Sigmoid colon (tissue), 7 donors: ENCODE data around the gene DESI1. TPM values are rescaled to one million over a fixed set of nuclear protein-coding genes. Genes with fewer than 3 reads are reported as not detected.
"Not testable (repeated sequence)": the region's sequence is repeated elsewhere in the genome, so short reads cannot be mapped to it uniquely, and the experiment has no call there.

Experiments used
- DNase-seq: peaks from one replicate; pipeline ENCODE4 v3.0.0-alpha.2; 2019
- H3K27ac ChIP-seq, 4 donors: fragments of 200-600 bp; sonication (generic); one replicate each; pipeline ENCODE4 v1.5.1; 2016 to 2019; ENCODE audit warnings: mild to moderate bottlenecking in 1 of 4
- H3K27me3 ChIP-seq, 3 donors: fragments of 200-600 bp; sonication (generic); one replicate each; pipeline ENCODE4 v1.5.1; 2019; ENCODE audit warnings: mild to moderate bottlenecking in 1 of 3
- H3K36me3 ChIP-seq, 4 donors: fragments of 200-600 bp; sonication (generic); one replicate each; pipeline ENCODE4 v1.5.1; 2016 to 2019
- H3K4me1 ChIP-seq, 4 donors: fragments of 200-600 bp; sonication (generic); one replicate each; pipeline ENCODE4 v1.5.1; 2017 to 2019
- H3K4me3 ChIP-seq, 4 donors: fragments of 200-600 bp; sonication (generic); one replicate each; pipeline ENCODE4 v1.5.1; 2017 to 2019; ENCODE audit warnings: mild to moderate bottlenecking in 2 of 4, moderate library complexity in 1 of 4
- H3K9me3 ChIP-seq, 4 donors: fragments of 200-600 bp in 3 of 4; sonication (generic) in 3 of 4; one replicate each; pipeline versions ENCODE4 v1.5.1 to v1.6.1; 2013 to 2019
- CTCF ChIP-seq, 4 experiments: fragments of 450-650 bp in 3 of 4; fragments of 200-600 bp in 1 of 4; IDR thresholded peaks; one replicate each; pipeline ENCODE4 v1.5.1; 2016 to 2019; ENCODE audit warnings: antibody characterized with exemption in 4 of 4, mild to moderate bottlenecking in 3 of 4, moderate library complexity in 2 of 4
- EP300 ChIP-seq, 4 donors: sonication (generic); formaldehyde crosslinking; IDR thresholded peaks; one replicate each; pipeline ENCODE4 v1.6.1; 2017; ENCODE audit warnings: antibody characterized with exemption in 4 of 4
- POLR2A ChIP-seq, 2 donors: fragments of 450-650 bp; IDR thresholded peaks; one replicate each; pipeline ENCODE4 v1.6.1; 2016; ENCODE audit warnings: antibody characterized with exemption in 2 of 2, mild to moderate bottlenecking in 2 of 2, moderate library complexity in 2 of 2
- POLR2AphosphoS5 ChIP-seq, 4 donors: sonication (generic); formaldehyde crosslinking; IDR thresholded peaks; one replicate each; pipeline ENCODE4 v1.6.1; 2017; ENCODE audit warnings: antibody characterized with exemption in 4 of 4
- WGBS, 2 donors: extraction: QIAGEN DNeasy Blood & Tissue Kit; methylation state at CpG; one replicate each; pipeline ENCODE4 v1.1.7; 2013; 5-methylcytosine and 5-hydroxymethylcytosine counted together
- intact Hi-C: fragments of 100-400 bp; cut with DNase I; formaldehyde crosslinking; loops from one replicate; pipeline ENCODE4 v1.15.1; 2023
- polyA plus RNA-seq, 3 donors: library from polyadenylated mRNA; stranded (reverse); fragments of 200-250 nt; gene quantifications; one replicate each; pipeline ENCODE4 v1.2.3, GENCODE V29; 2013
- total RNA-seq, 4 donors: library from RNA; depleted of rRNA; stranded (reverse); fragments of >200 nt; gene quantifications; one replicate each; pipeline ENCODE4 v1.1.0, GENCODE V29; 2016
- donor health status: healthy with polysubstance abuse.
- donor health status: Bipolar disorder and iron deficiency.
- donor health status: healthy.

The DESI1 gene
- total and polyA plus RNA-seq, 7 donors = 10.2 to 29.1 (median 14.3) TPM

DNA sequence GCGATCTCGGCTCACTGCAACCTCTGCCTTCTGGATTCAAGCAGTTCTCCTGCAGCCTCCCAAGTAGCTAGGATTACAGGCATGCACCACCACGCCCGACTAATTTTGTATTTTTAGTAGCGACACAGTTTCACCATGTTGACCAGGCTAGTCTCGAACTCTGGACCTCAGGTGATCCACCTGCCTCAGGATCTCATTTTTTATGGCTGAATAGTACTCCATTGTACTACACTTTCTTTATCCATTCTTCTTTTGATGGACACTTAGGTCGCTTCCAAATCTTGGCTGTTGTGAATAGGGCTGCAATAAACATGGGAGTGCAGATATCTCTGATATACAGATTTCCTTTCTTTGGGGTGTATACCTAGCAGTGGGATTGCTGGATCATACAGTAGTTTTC is 21.0 kb upstream of the DESI1 start:
- DNase-seq = no peak
- H3K27ac ChIP-seq = no peak overlapping the region
- 96 to 99% methylated on average over 7 of the region's 7 CpGs for WGBS, 2 donors
- TF ChIP-seq EP300 (IDR thresholded peaks at IDR 0.05) = no peak
- TF ChIP-seq POLR2AphosphoS5 (IDR thresholded peaks at IDR 0.05) = no peak
- TF ChIP-seq POLR2A (IDR thresholded peaks at IDR 0.05) = no peak
- no peak for TF ChIP-seq CTCF (IDR thresholded peaks at IDR 0.05)
- H3K9me3 ChIP-seq = no peaks in the 10 kb centered on the region
- no peak overlapping the region for H3K4me3 ChIP-seq
- H3K27me3 ChIP-seq = no peaks in the 10 kb centered on the region
- H3K36me3 ChIP-seq = peaks cover 19 to 97% (median 60%) of the 10 kb centered on the region in 4 donors
- intact Hi-C loops = no loop called here
- H3K4me1 ChIP-seq = no peaks in the 10 kb centered on the region

- Histone ChIP-seq H3K27me3 (no peaks in the 10 kb centered on the region), H3K4me3 (no peak overlapping the region), H3K27ac (no peak overlapping the region), H3K4me1 (peaks cover 0 to 7% (median 0%) of the 10 kb centered on the region in 4 donors), H3K36me3 (peaks cover 23 to 97% (median 57%) of the 10 kb centered on the region in 4 donors), H3K9me3 (no peaks in the 10 kb centered on the region)
- TF ChIP-seq POLR2AphosphoS5 (IDR thresholded peaks at IDR 0.05) (no peak), CTCF (IDR thresholded peaks at IDR 0.05) (no peak), EP300 (IDR thresholded peaks at IDR 0.05) (no peak), POLR2A (IDR thresholded peaks at IDR 0.05) (no peak)
- WGBS, 2 donors = 89 to 94% methylated on average over 5 of the region's 5 CpGs
- no peak for DNase-seq
- intact Hi-C loops = no loop called here
Measured at GRCh38 chr22:41638748-41639147, 17.9 kb upstream of the DESI1 start.

GRCh38 chr22:41638124-41638523 is 17.3 kb upstream of the DESI1 start:
- no peaks in the 10 kb centered on the region for H3K27me3 ChIP-seq
- no peaks in the 10 kb centered on the region for H3K9me3 ChIP-seq
- WGBS, 2 donors = 95 to 96% methylated on average over 5 of the region's 5 CpGs

GRCh38 chr22:41637623-41638022 is 16.8 kb upstream of the DESI1 start:
- DNase-seq, intact Hi-C loops, H3K4me3 ChIP-seq, H3K27ac ChIP-seq, H3K9me3 ChIP-seq, H3K4me1 ChIP-seq, H3K27me3 ChIP-seq: not testable (repeated sequence)
- H3K36me3 ChIP-seq = peaks cover 27 to 98% (median 50%) of the 10 kb centered on the region in 4 donors
- WGBS, 2 donors = 96 to 97% methylated on average over 8 of the region's 8 CpGs

More at GRCh38 chr22:41638124-41638523, 17.3 kb upstream of the DESI1 start:
- DNase-seq = no peak
- TF ChIP-seq POLR2AphosphoS5 (IDR thresholded peaks at IDR 0.05) = no peak
- no peak for TF ChIP-seq EP300 (IDR thresholded peaks at IDR 0.05)
- no peak for TF ChIP-seq POLR2A (IDR thresholded peaks at IDR 0.05)
- no peak for TF ChIP-seq CTCF (IDR thresholded peaks at IDR 0.05)
- intact Hi-C loops = no loop called here
- peaks cover 0 to 7% (median 0%) of the 10 kb centered on the region in 4 donors for H3K4me1 ChIP-seq
- H3K36me3 ChIP-seq = peaks cover 27 to 98% (median 55%) of the 10 kb centered on the region in 4 donors
- H3K4me3 ChIP-seq = no peak overlapping the region
- no peak overlapping the region for H3K27ac ChIP-seq

GRCh38 chr22:41636467-41636866 is 15.6 kb upstream of the DESI1 start:
- Histone ChIP-seq H3K9me3 (no peaks in the 10 kb centered on the region), H3K36me3 (peaks cover 27 to 93% (median 41%) of the 10 kb centered on the region in 4 donors), H3K4me1 (peaks cover 0 to 7% (median 0%) of the 10 kb centered on the region in 4 donors), H3K27me3 (no peaks in the 10 kb centered on the region), H3K4me3 (no peak overlapping the region), H3K27ac (peak overlapping the region in 2 of 4 donors; percentile 26 to 55)
- intact Hi-C loops = no loop called here
- DNase-seq = no peak
- 81 to 87% methylated on average over 7 of the region's 7 CpGs for WGBS, 2 donors
- no peak for TF ChIP-seq POLR2A (IDR thresholded peaks at IDR 0.05)
- no peak for TF ChIP-seq EP300 (IDR thresholded peaks at IDR 0.05)
- no peak for TF ChIP-seq POLR2AphosphoS5 (IDR thresholded peaks at IDR 0.05)
- TF ChIP-seq CTCF (IDR thresholded peaks at IDR 0.05) = no peak

DNA sequence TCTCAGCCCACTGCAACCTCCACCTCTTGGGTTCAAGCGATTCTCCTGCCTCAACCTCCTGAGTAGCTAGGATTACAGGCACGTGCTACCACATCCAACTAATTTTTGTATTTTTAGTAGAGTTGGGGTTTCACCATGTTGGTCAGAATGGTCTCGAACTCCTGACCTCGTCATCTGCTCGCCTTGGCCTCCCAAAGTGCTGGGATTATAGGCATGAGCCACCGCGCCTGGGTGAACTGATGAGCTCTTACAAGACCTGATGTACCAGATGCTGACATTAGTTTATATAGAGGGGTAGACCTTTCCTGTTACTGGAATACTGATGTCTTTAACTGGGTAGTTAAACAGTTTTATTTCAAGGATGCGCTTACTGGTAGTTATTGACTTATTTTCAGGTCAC is 13.8 kb upstream of the DESI1 start:
- peaks cover 27 to 91% (median 36%) of the 10 kb centered on the region in 4 donors for H3K36me3 ChIP-seq
- 97% methylated on average over 8 of the region's 8 CpGs for WGBS, 2 donors
- H3K9me3 ChIP-seq, H3K4me3 ChIP-seq, H3K4me1 ChIP-seq, H3K27me3 ChIP-seq, intact Hi-C loops, DNase-seq, H3K27ac ChIP-seq: not testable (repeated sequence)

DNA sequence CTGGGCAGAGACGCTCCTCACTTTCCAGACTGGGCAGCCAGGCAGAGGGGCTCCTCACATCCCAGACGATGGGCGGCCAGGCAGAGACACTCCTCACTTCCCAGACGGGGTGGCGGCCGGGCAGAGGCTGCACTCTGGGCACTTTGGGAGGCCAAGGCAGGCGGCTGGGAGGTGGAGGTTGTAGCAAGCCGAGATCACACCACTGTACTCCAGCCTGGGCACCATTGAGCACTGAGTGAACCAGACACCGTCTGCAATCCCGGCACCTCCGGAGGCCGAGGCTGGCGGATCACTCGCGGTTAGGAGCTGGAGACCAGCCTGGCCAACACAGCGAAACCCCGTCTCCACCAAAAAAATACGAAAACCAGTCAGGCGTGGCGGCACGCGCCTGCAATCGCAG is 10.8 kb upstream of the DESI1 start:
- H3K27ac ChIP-seq, H3K27me3 ChIP-seq, H3K4me3 ChIP-seq, intact Hi-C loops, H3K4me1 ChIP-seq, H3K9me3 ChIP-seq, DNase-seq: not testable (repeated sequence)
- 97% methylated on average over 13 to 15 of the region's 23 CpGs for WGBS, 2 donors
- peaks cover 24 to 93% (median 39%) of the 10 kb centered on the region in 4 donors for H3K36me3 ChIP-seq

- H3K4me1 ChIP-seq, intact Hi-C loops, H3K4me3 ChIP-seq, DNase-seq, H3K9me3 ChIP-seq, H3K27me3 ChIP-seq, H3K27ac ChIP-seq: not testable (repeated sequence)
- 97% methylated on average over 25 to 26 of the region's 28 CpGs for WGBS, 2 donors
- peaks cover 26 to 93% (median 42%) of the 10 kb centered on the region in 4 donors for H3K36me3 ChIP-seq
Measured at GRCh38 chr22:41631115-41631514, 10.3 kb upstream of the DESI1 start.
